Measurements from ENCODE around the gene DCDC1.

GRCh38 chr11:30861531-30861930 lies 508.0 kb downstream of the DCDC1 start:
- TF ChIP-seq CTCF (IDR thresholded peaks at IDR 0.05 in 2 of 3, conservative IDR thresholded peaks at IDR 0.05 in 1 of 3; ENCODE audit: borderline replicate concordance in 1 of 3, insufficient read depth in 1 of 3, low read depth in 2 of 3, low read length in 2 of 3) (no peak), EZH2 (IDR thresholded peaks at IDR 0.05) (no peak), REST (IDR thresholded peaks at IDR 0.05; ENCODE audit: low read depth) (no peak), MAX (IDR thresholded peaks at IDR 0.05) (no peak), YY1 (IDR thresholded peaks at IDR 0.05; ENCODE audit: extremely low read depth, insufficient replicate concordance, low read depth, low read length) (no peak), ZBTB33 (IDR thresholded peaks at IDR 0.05; ENCODE audit: extremely low read depth, insufficient replicate concordance, low read length) (no peak), POLR2A (IDR thresholded peaks at IDR 0.05; ENCODE audit: borderline replicate concordance, extremely low read depth, insufficient read depth, insufficient read length) (no peak), SIN3A (IDR thresholded peaks at IDR 0.05; ENCODE audit: low read depth) (no peak), RAD21 (IDR thresholded peaks at IDR 0.05; ENCODE audit: low read depth) (no peak), POLR2AphosphoS5 (IDR thresholded peaks at IDR 0.05; ENCODE audit: low read depth, low read length) (no peak), ZFX (IDR thresholded peaks at IDR 0.05) (no peak), SP1 (IDR thresholded peaks at IDR 0.05; ENCODE audit: low read depth) (no peak)

All from HCT116 (cell line).